GM21423 (cell line): ENCODE measurements around the gene C20orf202.

Experiments used
- ATAC-seq: cut with Tn5 transposase; IDR thresholded peaks from one replicate; pipeline ENCODE4 v1.9.1; 2021; ENCODE audit warnings: mild to moderate bottlenecking, moderate library complexity; ENCODE audit not compliant: unreplicated experiment

The C20orf202 gene

DNA sequence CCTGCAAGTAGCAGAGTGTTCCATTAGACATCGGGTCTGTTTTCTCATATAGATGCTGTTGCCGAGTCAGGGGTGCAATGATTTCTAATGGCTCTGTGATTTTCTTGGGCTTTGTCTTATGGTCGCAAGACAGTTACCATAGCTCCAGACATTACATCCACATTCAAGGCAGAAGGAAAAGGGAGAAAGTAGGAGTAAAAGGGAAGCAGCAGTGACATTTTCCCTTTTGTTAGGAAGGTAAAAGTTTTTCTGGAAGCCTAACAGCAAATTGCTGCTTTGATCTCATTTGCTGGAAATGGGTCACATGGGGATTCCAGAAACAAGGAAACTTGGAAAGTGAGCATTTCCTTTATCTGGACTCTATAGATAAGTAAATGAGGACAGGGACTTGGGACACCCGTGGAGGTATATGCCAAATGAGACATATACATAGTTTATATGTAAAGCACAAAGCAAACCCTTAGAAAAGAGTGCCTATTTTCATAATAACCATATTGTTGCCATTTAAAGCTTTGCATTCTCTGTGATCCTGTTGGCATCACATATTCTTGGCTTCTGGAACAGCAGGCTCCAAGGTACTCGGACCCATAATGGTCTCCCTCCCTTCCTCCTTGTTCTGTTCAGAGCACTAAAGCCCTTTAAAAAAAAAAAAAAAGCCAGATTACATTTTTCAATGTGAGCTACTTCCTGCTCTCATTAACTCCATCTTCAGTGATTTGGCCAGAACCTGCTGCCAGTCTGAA lies at the start of gene C20orf202:
Gene C20orf202, plus strand, starts transcription at position 693 of the 743 bp plus-strand sequence. CDS start 132 bp downstream, outside the sequence.
- ATAC-seq, result no peak

DNA sequence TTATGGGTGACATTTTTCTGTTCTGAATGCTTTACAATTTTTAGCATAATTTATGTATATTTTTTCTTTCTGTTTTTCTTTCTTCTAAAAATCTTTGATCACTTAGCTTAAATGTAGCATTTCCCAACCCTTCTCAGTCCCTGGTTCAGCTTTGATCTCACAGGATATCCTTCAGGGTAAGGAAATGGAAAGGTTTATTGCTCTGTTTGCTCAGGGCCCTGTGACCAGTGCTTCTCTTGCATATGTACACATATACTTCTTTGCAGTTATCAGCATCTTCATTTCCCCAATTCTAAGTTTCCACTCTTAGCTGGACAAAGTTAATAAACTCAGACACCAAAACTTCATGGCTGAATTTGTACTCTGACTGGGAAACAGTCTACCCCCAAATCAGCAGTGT lies 49.0 kb upstream of the C20orf202 start:
- ATAC-seq, result no peak

- ATAC-seq, result no peak
Measured at GRCh38 chr20:1154691-1155090, 48.6 kb upstream of the C20orf202 start.

GRCh38 chr20:1155342-1155741 lies 47.9 kb upstream of the C20orf202 start:
- no peak for ATAC-seq

DNA sequence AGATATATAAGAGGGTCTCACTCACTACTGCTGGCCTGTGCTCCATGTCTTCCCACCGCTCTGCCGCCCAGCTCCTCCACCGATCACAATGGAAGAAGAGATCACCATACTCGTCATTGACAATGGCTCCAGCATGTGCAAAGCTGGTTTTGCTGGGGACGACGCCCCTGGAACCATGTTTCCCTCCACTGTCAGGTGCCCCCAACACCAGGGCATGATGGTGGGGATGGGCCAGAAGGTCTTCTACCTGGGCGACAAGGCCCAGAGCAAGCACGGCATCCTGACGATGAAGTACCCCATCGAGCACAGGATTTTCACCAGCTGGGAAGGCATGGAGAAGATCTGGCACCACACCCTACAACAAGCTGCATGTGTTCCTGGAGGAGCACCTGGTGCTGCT lies 42.8 kb upstream of the C20orf202 start:
- ATAC-seq, result no peak

DNA sequence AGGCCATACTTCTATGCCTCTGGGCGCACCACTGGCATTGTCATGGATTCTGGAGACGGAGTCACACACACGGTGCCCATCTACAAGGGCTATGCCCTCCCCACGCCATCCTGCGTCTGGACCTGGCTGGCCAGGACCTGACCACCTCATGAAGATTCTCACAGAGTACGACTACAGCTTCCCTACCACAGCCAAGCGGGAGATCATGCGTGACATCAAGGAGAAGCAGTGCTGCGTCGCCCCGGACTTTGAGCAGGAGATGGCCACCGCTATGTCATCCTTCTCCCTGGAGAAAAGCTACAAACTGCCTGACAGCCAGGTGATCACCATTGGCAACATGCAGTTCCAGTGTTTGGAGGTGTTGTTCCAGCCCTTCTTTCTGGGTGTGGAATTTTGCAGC lies 42.3 kb upstream of the C20orf202 start:
- ATAC-seq, result no peak

DNA sequence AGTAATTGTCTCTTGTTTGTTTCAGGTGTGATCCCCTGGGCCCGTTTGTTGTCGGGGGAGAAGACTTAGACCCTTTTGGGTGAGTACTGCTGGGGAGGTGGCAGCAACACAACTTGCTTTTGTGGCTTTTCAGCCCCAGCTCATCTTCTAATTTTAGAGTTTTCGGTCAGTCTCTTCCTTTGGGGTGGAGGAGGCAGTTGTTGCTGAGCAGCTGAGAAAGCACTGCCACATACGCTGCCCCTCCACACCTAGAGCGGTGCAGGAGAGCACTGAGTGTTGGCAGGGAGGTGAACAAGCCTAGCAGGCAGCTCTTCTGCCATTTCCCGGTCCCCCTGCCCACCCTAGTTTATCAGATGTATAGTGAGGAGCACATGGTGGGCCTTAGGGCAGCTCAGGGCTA lies 40.1 kb upstream of the C20orf202 start:
- ATAC-seq, result no peak

DNA sequence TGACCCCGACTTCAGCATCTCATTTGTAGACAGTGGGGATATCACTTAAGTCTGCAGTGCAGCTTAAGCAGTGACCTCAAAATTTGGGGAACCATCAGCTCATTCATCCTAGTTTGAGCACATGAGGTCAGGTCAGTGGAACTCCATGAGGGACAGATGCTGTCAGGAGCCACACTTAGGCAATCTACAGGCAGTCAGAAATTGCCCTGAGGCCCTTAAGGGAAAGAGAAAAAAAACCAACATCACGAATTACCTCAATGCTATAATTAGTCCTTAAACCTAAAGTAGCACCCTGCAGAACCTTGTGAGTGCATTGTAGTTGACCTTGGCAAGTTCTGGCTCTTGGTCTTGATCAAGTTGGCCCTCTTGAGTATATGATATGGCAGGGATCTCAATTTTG lies 39.6 kb upstream of the C20orf202 start:
- ATAC-seq, result no peak

- no peak for ATAC-seq
Measured at GRCh38 chr20:1164871-1165270, 38.4 kb upstream of the C20orf202 start.

DNA sequence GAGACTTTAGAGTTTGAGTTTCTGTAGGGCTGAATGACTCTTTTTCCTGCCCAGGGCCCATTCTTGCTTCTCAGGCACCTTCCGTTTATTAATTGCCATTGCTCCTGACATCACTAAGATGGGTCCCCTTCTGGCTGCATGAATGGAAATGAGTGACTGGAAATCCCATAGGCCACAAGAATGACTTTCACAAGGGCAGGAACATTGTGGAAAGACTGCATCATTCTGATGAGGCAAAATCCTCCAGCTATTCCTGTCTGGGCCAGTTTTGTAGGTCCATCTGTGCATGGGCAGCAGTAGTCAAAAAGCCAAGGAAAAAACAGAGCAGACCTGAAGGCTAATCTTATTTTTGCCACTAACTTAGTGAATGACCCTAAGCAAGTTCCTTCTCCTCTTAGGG lies 37.7 kb upstream of the C20orf202 start:
- ATAC-seq, result no peak

DNA sequence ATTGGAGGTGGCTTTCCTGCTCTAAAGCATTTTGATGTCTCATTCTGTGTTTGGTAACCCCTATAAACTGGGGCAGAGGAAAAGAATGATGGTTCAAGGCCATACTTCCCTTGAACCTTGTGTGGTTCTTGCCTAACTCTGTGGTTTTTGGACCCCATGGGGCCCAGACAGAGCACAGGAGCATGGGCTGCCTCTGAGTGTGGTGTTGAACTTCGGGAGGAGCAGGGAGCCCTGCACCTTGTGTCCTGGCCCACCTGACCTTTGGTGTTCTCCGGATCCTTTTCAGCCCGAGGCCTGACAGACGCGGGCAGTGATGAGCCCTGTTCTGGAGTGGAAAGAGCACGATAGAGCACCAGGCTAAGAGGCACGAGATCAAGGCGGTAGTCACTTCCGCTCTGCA lies 37.3 kb upstream of the C20orf202 start:
- no peak for ATAC-seq

- ATAC-seq, result no peak
Measured at GRCh38 chr20:1166948-1167720, 36.1 kb upstream of the C20orf202 start.

- ATAC-seq, result no peak
Measured at GRCh38 chr20:1169224-1169623, 34.0 kb upstream of the C20orf202 start.

DNA sequence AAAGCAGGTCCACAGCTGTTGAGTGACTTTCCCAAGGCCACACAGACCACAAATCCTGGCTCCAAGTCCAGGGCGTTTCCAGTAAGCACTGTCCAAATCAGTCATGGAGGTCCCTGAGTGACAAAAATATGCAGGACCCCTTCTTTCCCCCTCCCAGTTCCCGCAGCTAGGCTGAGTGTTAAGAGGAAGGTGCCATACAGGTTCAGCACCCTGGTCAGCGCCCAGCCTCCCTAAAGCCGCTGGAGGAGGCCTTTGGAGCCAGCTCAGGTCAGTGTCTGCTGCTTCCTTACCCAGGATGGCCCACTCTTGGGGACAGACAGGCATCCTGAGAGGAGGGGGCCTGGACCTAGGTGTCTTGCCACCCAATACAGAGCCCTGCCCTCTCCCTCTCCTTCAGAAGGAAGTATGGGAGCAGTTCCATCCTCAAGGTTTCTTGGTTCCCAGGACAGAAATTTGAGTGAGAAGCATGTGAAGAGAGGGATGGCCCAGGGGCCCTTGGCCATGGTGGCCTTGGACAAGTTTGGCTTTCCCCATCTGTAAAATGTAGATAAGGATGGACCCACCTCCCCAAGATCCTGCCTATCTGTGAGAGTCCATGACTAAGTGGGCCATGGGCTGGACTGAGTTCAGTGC lies 31.7 kb upstream of the C20orf202 start:
- ATAC-seq, result no peak

DNA sequence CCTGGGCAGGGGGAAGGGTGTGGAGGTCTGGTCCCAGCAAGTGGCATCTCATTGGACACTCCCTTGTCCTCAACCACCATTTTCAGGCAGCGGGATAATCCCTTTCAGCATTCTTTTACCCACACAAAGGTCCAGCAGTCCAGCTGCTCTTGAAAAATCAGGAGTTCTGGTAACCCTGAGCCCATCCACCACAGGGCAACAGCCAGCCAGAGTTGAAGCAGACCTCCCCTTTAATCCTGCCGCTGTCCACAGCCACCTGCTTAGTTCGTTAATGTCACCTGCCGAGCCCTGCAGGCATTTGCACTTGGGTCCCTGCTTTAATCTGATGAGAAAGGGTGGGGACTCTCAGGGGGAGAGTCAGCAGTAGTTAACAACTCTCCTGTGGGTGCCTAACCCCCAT lies 29.6 kb upstream of the C20orf202 start:
- ATAC-seq, result no peak

DNA sequence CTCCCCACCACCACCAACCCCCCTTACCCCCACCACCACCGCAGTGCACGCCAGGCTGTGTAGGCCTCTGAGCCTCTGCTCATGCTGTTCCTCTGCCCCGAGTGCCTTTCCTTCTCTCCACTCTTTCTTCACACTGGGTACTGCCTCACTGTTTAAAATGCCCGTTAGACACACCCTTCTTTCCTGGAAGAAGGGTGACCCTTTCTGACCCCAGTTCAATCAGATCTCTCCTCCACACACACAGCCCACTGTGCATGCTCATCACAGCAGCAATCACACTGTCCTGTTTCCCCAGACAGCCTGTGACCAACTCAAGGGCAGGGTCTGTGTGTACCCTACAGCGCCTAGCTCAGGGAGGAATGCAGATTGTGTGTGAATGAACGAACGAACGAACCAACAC lies 28.5 kb upstream of the C20orf202 start:
- no peak for ATAC-seq

GRCh38 chr20:1177680-1178079 lies 25.6 kb upstream of the C20orf202 start:
- ATAC-seq, result no peak

DNA sequence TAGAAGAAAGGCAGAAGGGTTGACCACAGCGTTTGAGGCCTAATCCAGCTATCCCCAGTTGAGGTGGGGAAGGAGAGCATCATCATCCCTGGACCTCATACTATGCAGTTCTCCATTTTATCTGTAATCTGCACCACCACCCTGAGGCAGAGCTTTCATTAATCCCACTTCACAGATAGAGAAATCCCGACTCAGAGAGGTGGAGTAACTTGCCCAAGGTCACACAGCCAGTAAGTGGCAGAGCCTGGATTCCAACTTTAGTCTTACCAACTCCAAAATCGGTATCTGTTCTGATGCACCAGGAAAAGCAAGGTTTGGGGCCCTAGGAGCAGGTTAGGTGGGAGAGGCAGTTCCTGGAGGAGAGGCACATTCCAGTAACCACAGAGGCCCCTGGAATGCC lies 25.2 kb upstream of the C20orf202 start:
- no peak for ATAC-seq

GRCh38 chr20:1178623-1179022 lies 24.6 kb upstream of the C20orf202 start:
- ATAC-seq, result no peak

DNA sequence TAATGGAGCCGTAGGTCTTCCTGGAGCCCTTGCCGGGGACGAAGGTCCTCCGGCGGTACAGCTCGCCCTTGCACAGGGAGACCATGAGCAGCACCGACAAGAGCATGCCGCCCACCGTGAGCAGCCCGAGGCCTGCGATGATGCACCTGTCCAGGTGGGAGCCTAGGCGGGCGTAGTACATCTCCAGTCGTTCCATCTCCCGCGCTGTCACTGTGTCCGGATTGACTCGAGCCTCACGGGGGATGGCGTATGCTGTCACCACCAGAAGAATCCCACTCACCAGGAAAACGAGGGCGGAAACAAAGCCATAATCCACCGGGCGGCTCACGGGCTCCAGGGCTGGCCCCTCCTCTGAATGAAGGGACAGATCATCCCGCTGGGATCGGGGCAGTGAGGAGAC lies 22.3 kb upstream of the C20orf202 start:
- no peak for ATAC-seq

DNA sequence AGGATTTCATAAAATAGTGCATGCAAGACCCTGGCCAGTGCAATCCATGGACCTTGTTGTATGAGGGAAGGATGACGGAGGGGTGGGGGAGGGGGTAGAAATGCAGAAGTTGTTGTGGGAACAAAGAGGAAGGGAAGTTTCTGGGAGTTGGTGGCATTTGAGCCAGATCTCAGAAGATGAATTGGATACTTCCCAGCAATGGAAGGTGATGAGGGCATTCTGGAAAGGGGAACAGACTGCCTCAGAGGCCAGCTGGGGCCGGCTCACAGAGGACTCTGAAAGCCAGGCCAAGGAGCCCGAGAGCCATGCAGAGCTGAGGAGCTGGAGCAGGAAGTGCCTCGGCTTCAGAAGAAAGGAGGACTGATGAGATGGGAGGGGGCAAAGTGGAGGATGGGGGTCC lies 21.1 kb upstream of the C20orf202 start:
- no peak for ATAC-seq

GRCh38 chr20:1183153-1183552 lies 20.1 kb upstream of the C20orf202 start:
- ATAC-seq, result no peak
